WTC11 (cell line): ENCODE results near the gene MYBPC1. TPM values are rescaled to one million over a fixed set of nuclear protein-coding genes. Genes with fewer than 3 reads are reported as not detected.

Experiments used
- ATAC-seq: fragments of 200-7000 bp; cut with Tn5 transposase; 2 replicates; pipeline ENCODE4 v1.10.0; 2021; ENCODE audit warnings: mild to moderate bottlenecking, moderate library complexity
- CTCF ChIA-PET: fragments of 300-600 bp; sonication (Branson Sonifier 250); formaldehyde crosslinking; loops from one replicate; lab custom pipeline; 2021; ENCODE audit warnings: antibody characterized with exemption; lab: Charles Lee
- POLR2A ChIA-PET: fragments of 350-600 bp; sonication (Branson Sonifier 250); formaldehyde crosslinking; loops from one replicate; lab custom pipeline; 2021; ENCODE audit warnings: antibody characterized with exemption; lab: Charles Lee
- DNase-seq: peaks from one replicate; pipeline ENCODE4 v3.0.0; 2021; ENCODE audit warnings: low spot score
- H3K27ac Mint-ChIP-seq: 2 replicates; pipeline ENCODE4 v1.8.0; 2021; ENCODE audit warnings: mixed read lengths
- H3K27me3 Mint-ChIP-seq: 2 replicates; pipeline ENCODE4 v1.8.0; 2021; ENCODE audit warnings: low read depth, mild to moderate bottlenecking, moderate library complexity, mixed read lengths
- H3K36me3 Mint-ChIP-seq: 2 replicates; pipeline ENCODE4 v1.8.0; 2021; ENCODE audit warnings: mixed read lengths
- H3K4me1 Mint-ChIP-seq: 2 replicates; pipeline ENCODE4 v1.8.0; 2022; ENCODE audit warnings: mixed read lengths
- H3K4me3 Mint-ChIP-seq: 2 replicates; pipeline ENCODE4 v1.8.0; 2021; ENCODE audit warnings: mild to moderate bottlenecking, moderate library complexity, mixed read lengths
- H3K9me3 Mint-ChIP-seq: 2 replicates; pipeline ENCODE4 v1.8.0; 2021; ENCODE audit warnings: mixed read lengths
- CREB1 ChIP-seq: sonication (generic); formaldehyde crosslinking; IDR thresholded peaks from 2 replicates; pipeline ENCODE4 v1.8.0; 2023; ENCODE audit warnings: mild to moderate bottlenecking, missing genetic modification reagents
- E2F1 ChIP-seq: sonication (generic); formaldehyde crosslinking; IDR thresholded peaks from 2 replicates; pipeline ENCODE4 v1.8.0; 2022; ENCODE audit warnings: mild to moderate bottlenecking, missing genetic modification reagents
- FOXP4 ChIP-seq: sonication (generic); formaldehyde crosslinking; IDR thresholded peaks from 2 replicates; pipeline ENCODE4 v1.8.0; 2022; ENCODE audit warnings: mild to moderate bottlenecking, missing genetic modification reagents
- GRHL2 ChIP-seq: fragments of 250-450 bp; sonication (Bioruptor Pico); IDR thresholded peaks from 2 replicates; pipeline ENCODE4 v1.8.0; 2022; ENCODE audit warnings: mild to moderate bottlenecking, moderate library complexity; ENCODE audit not compliant: insufficient replicate concordance, severe bottlenecking
- HMGXB4 ChIP-seq: sonication (generic); formaldehyde crosslinking; IDR thresholded peaks from 2 replicates; pipeline ENCODE4 v1.8.1; 2023; ENCODE audit warnings: mild to moderate bottlenecking, moderate library complexity, missing genetic modification reagents
- IRF2 ChIP-seq: sonication (generic); formaldehyde crosslinking; IDR thresholded peaks from 2 replicates; pipeline ENCODE4 v1.8.0; 2022; ENCODE audit warnings: low read depth, missing genetic modification reagents, borderline replicate concordance
- JUN ChIP-seq: sonication (generic); formaldehyde crosslinking; IDR thresholded peaks from 2 replicates; pipeline ENCODE4 v1.8.0; 2023; ENCODE audit warnings: mild to moderate bottlenecking, missing genetic modification reagents
- OVOL2 ChIP-seq: fragments of 250-450 bp; sonication (Bioruptor Pico); IDR thresholded peaks from 2 replicates; pipeline ENCODE4 v1.9.0; 2021; ENCODE audit warnings: mild to moderate bottlenecking, borderline replicate concordance
- SMAD4 ChIP-seq: sonication (generic); formaldehyde crosslinking; IDR thresholded peaks from 2 replicates; pipeline ENCODE4 v1.8.0; 2022; ENCODE audit warnings: mild to moderate bottlenecking, missing genetic modification reagents
- STAT6 ChIP-seq: sonication (generic); formaldehyde crosslinking; conservative IDR thresholded peaks from 2 replicates; pipeline ENCODE4 v1.8.1; 2023; ENCODE audit warnings: mild to moderate bottlenecking, low read depth, missing genetic modification reagents, moderate library complexity
- TCF7 ChIP-seq: sonication (generic); formaldehyde crosslinking; IDR thresholded peaks from 2 replicates; pipeline ENCODE4 v1.8.0; 2022; ENCODE audit warnings: mild to moderate bottlenecking, low read depth, missing genetic modification reagents, moderate library complexity
- TEAD4 ChIP-seq: sonication (generic); formaldehyde crosslinking; IDR thresholded peaks from 2 replicates; pipeline ENCODE4 v1.8.0; 2022; ENCODE audit warnings: mild to moderate bottlenecking, missing genetic modification reagents
- ZNF138 ChIP-seq: sonication (generic); formaldehyde crosslinking; conservative IDR thresholded peaks from 2 replicates; pipeline ENCODE4 v1.8.1; 2022; ENCODE audit warnings: mild to moderate bottlenecking, moderate library complexity, missing genetic modification reagents
- ZNF219 ChIP-seq: sonication (generic); formaldehyde crosslinking; IDR thresholded peaks from 2 replicates; pipeline ENCODE4 v1.8.0; 2023; ENCODE audit warnings: missing genetic modification reagents, mild to moderate bottlenecking, borderline replicate concordance
- ZNF232 ChIP-seq: sonication (generic); formaldehyde crosslinking; IDR thresholded peaks from 2 replicates; pipeline ENCODE4 v1.8.0; 2022; ENCODE audit warnings: mild to moderate bottlenecking, missing genetic modification reagents
- ZNF317 ChIP-seq: sonication (generic); formaldehyde crosslinking; IDR thresholded peaks from 2 replicates; pipeline ENCODE4 v1.8.1; 2023; ENCODE audit warnings: low read depth, mild to moderate bottlenecking, moderate library complexity, missing genetic modification reagents, borderline replicate concordance
- total RNA-seq: library from RNA; stranded (reverse); gene quantifications from 3 replicates; pipeline ENCODE4 v1.2.3, GENCODE V29; 2021
- TF ChIP-seq, protein P1 (sequence below): fragments of 250-450 bp; sonication (Bioruptor Pico); IDR thresholded peaks from 2 replicates; pipeline ENCODE4 v1.9.0; 2021; ENCODE audit warnings: moderate library complexity, mild to moderate bottlenecking, inconsistent platforms, borderline replicate concordance
- TF ChIP-seq, protein P2 (sequence below): sonication (generic); formaldehyde crosslinking; IDR thresholded peaks from 2 replicates; pipeline ENCODE4 v1.8.0; 2022; ENCODE audit warnings: missing genetic modification reagents
- TF ChIP-seq, protein P3 (sequence below): sonication (generic); formaldehyde crosslinking; IDR thresholded peaks from 2 replicates; pipeline ENCODE4 v1.8.1; 2023; ENCODE audit warnings: mild to moderate bottlenecking, missing genetic modification reagents

Gene MYBPC1
- total RNA-seq, 1 experiment from 2014 or later, result not detected

DNA sequence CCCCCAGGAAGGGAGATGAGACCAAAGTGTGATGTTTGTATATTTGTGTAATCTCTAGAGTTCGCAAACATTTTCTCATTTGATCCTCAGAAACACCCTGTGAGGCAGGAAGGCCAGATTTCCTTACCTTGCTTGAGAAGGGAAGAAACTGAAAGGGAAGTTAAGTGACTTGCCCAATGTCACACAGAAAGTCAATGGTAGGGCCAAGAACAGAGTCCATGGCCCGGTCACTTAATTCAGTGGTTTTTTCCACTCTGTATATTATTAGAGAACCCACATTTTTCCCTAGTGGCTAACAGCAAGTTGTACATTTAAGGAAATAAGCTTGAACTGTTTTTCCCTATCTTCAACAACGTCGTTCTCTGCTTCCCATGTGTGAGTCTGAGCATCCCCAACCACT lies 77.1 kb downstream of the MYBPC1 start:
- Mint-ChIP-seq H3K36me3 (no peaks in the 10 kb centered on the region), H3K27me3 (no peaks in the 10 kb centered on the region), H3K27ac (no peak overlapping the region), H3K4me1 (peaks cover 3% of the 10 kb centered on the region; the same call in 1 of the 2 replicates), H3K9me3 (no peaks in the 10 kb centered on the region), H3K4me3 (no peak overlapping the region)
- CTCF ChIA-PET, result no interaction called here
- DNase-seq (no peak), ATAC-seq (no peak)
- TF ChIP-seq E2F1 (CRISPR knock-in tag), result no peak
- no peak for TF ChIP-seq ZNF219 (CRISPR knock-in tag)
- TF ChIP-seq ZNF138 (CRISPR knock-in tag), result no peak
- TF ChIP-seq ZNF232, result no peak
- TF ChIP-seq FOXP4, result no peak
- no peak for TF ChIP-seq OVOL2
- no peak for TF ChIP-seq STAT6 (CRISPR knock-in tag)
- no peak for TF ChIP-seq TEAD4 (CRISPR knock-in tag)
- TF ChIP-seq IRF2, result no peak
- TF ChIP-seq, protein P1, sequence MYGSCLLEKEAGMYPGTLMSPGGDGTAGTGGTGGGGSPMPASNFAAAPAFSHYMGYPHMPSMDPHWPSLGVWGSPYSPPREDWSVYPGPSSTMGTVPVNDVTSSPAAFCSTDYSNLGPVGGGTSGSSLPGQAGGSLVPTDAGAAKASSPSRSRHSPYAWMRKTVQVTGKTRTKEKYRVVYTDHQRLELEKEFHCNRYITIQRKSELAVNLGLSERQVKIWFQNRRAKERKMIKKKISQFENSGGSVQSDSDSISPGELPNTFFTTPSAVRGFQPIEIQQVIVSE (CRISPR knock-in tag), result no peak
- TF ChIP-seq, protein P2, sequence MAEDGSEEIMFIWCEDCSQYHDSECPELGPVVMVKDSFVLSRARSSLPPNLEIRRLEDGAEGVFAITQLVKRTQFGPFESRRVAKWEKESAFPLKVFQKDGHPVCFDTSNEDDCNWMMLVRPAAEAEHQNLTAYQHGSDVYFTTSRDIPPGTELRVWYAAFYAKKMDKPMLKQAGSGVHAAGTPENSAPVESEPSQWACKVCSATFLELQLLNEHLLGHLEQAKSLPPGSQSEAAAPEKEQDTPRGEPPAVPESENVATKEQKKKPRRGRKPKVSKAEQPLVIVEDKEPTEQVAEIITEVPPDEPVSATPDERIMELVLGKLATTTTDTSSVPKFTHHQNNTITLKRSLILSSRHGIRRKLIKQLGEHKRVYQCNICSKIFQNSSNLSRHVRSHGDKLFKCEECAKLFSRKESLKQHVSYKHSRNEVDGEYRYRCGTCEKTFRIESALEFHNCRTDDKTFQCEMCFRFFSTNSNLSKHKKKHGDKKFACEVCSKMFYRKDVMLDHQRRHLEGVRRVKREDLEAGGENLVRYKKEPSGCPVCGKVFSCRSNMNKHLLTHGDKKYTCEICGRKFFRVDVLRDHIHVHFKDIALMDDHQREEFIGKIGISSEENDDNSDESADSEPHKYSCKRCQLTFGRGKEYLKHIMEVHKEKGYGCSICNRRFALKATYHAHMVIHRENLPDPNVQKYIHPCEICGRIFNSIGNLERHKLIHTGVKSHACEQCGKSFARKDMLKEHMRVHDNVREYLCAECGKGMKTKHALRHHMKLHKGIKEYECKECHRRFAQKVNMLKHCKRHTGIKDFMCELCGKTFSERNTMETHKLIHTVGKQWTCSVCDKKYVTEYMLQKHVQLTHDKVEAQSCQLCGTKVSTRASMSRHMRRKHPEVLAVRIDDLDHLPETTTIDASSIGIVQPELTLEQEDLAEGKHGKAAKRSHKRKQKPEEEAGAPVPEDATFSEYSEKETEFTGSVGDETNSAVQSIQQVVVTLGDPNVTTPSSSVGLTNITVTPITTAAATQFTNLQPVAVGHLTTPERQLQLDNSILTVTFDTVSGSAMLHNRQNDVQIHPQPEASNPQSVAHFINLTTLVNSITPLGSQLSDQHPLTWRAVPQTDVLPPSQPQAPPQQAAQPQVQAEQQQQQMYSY, result no peak
- no peak for TF ChIP-seq TCF7 (CRISPR knock-in tag)
- TF ChIP-seq GRHL2 (CRISPR knock-in tag), result no peak
- TF ChIP-seq CREB1 (CRISPR knock-in tag), result no peak
- TF ChIP-seq, protein P3, sequence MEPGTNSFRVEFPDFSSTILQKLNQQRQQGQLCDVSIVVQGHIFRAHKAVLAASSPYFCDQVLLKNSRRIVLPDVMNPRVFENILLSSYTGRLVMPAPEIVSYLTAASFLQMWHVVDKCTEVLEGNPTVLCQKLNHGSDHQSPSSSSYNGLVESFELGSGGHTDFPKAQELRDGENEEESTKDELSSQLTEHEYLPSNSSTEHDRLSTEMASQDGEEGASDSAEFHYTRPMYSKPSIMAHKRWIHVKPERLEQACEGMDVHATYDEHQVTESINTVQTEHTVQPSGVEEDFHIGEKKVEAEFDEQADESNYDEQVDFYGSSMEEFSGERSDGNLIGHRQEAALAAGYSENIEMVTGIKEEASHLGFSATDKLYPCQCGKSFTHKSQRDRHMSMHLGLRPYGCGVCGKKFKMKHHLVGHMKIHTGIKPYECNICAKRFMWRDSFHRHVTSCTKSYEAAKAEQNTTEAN, result no peak
- no peak for TF ChIP-seq SMAD4 (CRISPR knock-in tag)
- no peak for TF ChIP-seq JUN
- no peak for TF ChIP-seq ZNF317 (CRISPR knock-in tag)
- TF ChIP-seq HMGXB4 (CRISPR knock-in tag), result no peak
- POLR2A ChIA-PET, result no interaction called here
